Retinal pigment epithelial cell (primary cell): ENCODE data around the gene IL17REL.

Experiments
- DNase-seq: peaks from one replicate; pipeline ENCODE4 v3.0.0-alpha.2; 2010; ENCODE audit warnings: low read depth
- H3K4me3 ChIP-seq: 2 replicates; pipeline ENCODE4 v1.5.1; 2011; ENCODE audit warnings: mild to moderate bottlenecking, low read length, control low read depth, moderate library complexity
- CTCF ChIP-seq: conservative IDR thresholded peaks from 2 replicates; pipeline ENCODE4 v1.5.1; 2011; ENCODE audit warnings: low read depth, low read length, control low read depth, inconsistent platforms

Gene IL17REL

GRCh38 chr22:50012211-50013181, at the start of gene IL17REL:
IL17REL (minus strand) TSS chr22:50012765; CDS start chr22:50012646, 119 bp downstream.
- no peak for DNase-seq
- no peak within 1 kb of the TSS for H3K4me3 ChIP-seq
- TF ChIP-seq CTCF: no peak

GRCh38 chr22:50061824-50062355, 49.3 kb upstream of the IL17REL start:
- no peak for DNase-seq
- H3K4me3 ChIP-seq: no peak overlapping the region
- no peak for TF ChIP-seq CTCF

GRCh38 chr22:50061141-50061823, 48.7 kb upstream of the IL17REL start:
- no peak for TF ChIP-seq CTCF
- no peak overlapping the region for H3K4me3 ChIP-seq
- no peak for DNase-seq

GRCh38 chr22:50060441-50061140, 48.0 kb upstream of the IL17REL start:
- TF ChIP-seq CTCF: no peak
- no peak for DNase-seq

GRCh38 chr22:50059881-50060262, 47.3 kb upstream of the IL17REL start:
- DNase-seq: no peak
- no peak overlapping the region for H3K4me3 ChIP-seq
- no peak for TF ChIP-seq CTCF

More at GRCh38 chr22:50060441-50061140, 48.0 kb upstream of the IL17REL start:
- no peak overlapping the region for H3K4me3 ChIP-seq

- TF ChIP-seq CTCF: peak; percentile 24
- no peak for DNase-seq
- no peak overlapping the region for H3K4me3 ChIP-seq
Measured at GRCh38 chr22:50058906-50059880, 46.6 kb upstream of the IL17REL start.
